DOHH2 (cell line): ENCODE data around the gene AURKA.
"Not testable (repeated sequence)": the region's sequence is repeated elsewhere in the genome, so short reads cannot be mapped to it uniquely, and the experiment has no call there.

Experiments
- H3F3A ChIP-seq: fragments of 200-600 bp; sonication (generic), shearing (Covaris generic); 2 replicates; pipeline ENCODE4 v1.6.0; 2016; ENCODE audit warnings: antibody characterized with exemption, mild to moderate bottlenecking; ENCODE audit not compliant: control insufficient read depth, insufficient read depth
- H3K27ac ChIP-seq: fragments of 200-600 bp; sonication (generic); 2 replicates; pipeline ENCODE4 v1.5.1; 2014; ENCODE audit warnings: low read depth, mild to moderate bottlenecking, low read length, moderate library complexity
- H3K27me3 ChIP-seq: fragments of 200-600 bp; sonication (generic); 2 replicates; pipeline ENCODE4 v1.6.1; 2014; ENCODE audit warnings: mild to moderate bottlenecking, low read length, mixed read lengths; ENCODE audit not compliant: control insufficient read depth
- H3K36me3 ChIP-seq: fragments of 200-600 bp; sonication (generic); 2 replicates; pipeline ENCODE4 v1.6.1; 2014; ENCODE audit warnings: mild to moderate bottlenecking, low read length, moderate library complexity, mixed read lengths; ENCODE audit not compliant: control insufficient read depth
- H3K4me1 ChIP-seq: fragments of 200-600 bp; sonication (generic); 2 replicates; pipeline ENCODE4 v1.6.1; 2014; ENCODE audit warnings: mild to moderate bottlenecking, low read length, mixed read lengths; ENCODE audit not compliant: control insufficient read depth
- H3K4me2 ChIP-seq: fragments of 200-600 bp; sonication (generic); 2 replicates; pipeline ENCODE4 v1.6.0; 2014; ENCODE audit warnings: mild to moderate bottlenecking, low read length, moderate library complexity
- H3K4me3 ChIP-seq: fragments of 200-600 bp; sonication (generic); 2 replicates; pipeline ENCODE4 v1.5.1; 2014; ENCODE audit warnings: mild to moderate bottlenecking, low read length, mixed read lengths
- H3K79me2 ChIP-seq: fragments of 200-600 bp; sonication (generic); 2 replicates; pipeline ENCODE4 v1.6.1; 2014; ENCODE audit warnings: mild to moderate bottlenecking, low read length, mixed read lengths; ENCODE audit not compliant: control insufficient read depth
- H3K9me2 ChIP-seq: fragments of 200-600 bp; sonication (generic); replicated peaks from 2 replicates; pipeline ENCODE4 v1.6.1; 2014; ENCODE audit warnings: mild to moderate bottlenecking, low read length, mixed read lengths; ENCODE audit not compliant: control insufficient read depth
- H3K9me3 ChIP-seq: fragments of 200-600 bp; sonication (generic); 2 replicates; pipeline ENCODE4 v1.6.1; 2014; ENCODE audit warnings: antibody characterized with exemption, low read length, mixed read lengths; ENCODE audit not compliant: control insufficient read depth, insufficient read depth
- H4K20me1 ChIP-seq: fragments of 200-600 bp; sonication (generic); 2 replicates; pipeline ENCODE4 v1.6.0; 2014; ENCODE audit warnings: low read depth, mild to moderate bottlenecking, antibody characterized with exemption, low read length, moderate library complexity; ENCODE audit not compliant: control insufficient read depth, insufficient read depth
- EZH2phosphoT487 ChIP-seq: fragments of 200-600 bp; sonication (generic); IDR thresholded peaks from 2 replicates; pipeline ENCODE4 v1.6.1; 2017; ENCODE audit warnings: borderline replicate concordance, mild to moderate bottlenecking, antibody characterized with exemption, low read length, moderate library complexity, mixed read lengths
- TF ChIP-seq, protein P1 (sequence below): fragments of 200-600 bp; sonication (generic); IDR thresholded peaks from one replicate; pipeline ENCODE4 v1.5.1; 2014; ENCODE audit warnings: antibody characterized with exemption, mild to moderate bottlenecking, low read depth, low read length; ENCODE audit not compliant: poor library complexity, severe bottlenecking

The AURKA gene

DNA sequence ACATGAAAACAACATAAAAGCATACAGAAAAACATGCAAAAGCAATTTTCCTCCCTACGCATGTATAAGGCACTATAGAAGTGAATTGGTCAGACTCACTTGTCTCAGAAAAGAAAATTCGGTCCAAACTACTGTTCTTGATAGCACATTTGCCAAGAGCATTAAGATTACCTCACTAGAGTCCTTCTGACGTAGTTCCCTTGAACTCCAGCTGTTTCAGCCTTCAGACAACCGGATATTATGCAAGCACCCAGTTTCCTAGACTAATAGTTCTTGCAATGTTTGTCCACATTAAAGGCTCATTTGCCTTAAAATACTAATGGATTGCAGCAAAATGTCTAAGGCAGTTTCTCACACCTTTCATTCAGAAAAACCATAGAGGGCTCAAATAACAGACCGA lies 17.5 kb upstream of the AURKA start:
- Histone ChIP-seq H3K9me2 (no peaks in the 10 kb centered on the region), H3K4me1 (no peaks in the 10 kb centered on the region), H4K20me1 (peaks cover 6% of the 10 kb centered on the region; the same call in 1 of the 2 replicates), H3K79me2 (peaks cover 4% of the 10 kb centered on the region), H3F3A (no peaks in the 10 kb centered on the region; the same call in 1 of the 2 replicates), H3K9me3 (no peaks in the 10 kb centered on the region), H3K27me3 (no peaks in the 10 kb centered on the region), H3K4me3 (no peak overlapping the region), H3K36me3 (peaks cover 56% of the 10 kb centered on the region), H3K27ac (no peak overlapping the region), H3K4me2 (no peak overlapping the region)
- TF ChIP-seq, protein P1, sequence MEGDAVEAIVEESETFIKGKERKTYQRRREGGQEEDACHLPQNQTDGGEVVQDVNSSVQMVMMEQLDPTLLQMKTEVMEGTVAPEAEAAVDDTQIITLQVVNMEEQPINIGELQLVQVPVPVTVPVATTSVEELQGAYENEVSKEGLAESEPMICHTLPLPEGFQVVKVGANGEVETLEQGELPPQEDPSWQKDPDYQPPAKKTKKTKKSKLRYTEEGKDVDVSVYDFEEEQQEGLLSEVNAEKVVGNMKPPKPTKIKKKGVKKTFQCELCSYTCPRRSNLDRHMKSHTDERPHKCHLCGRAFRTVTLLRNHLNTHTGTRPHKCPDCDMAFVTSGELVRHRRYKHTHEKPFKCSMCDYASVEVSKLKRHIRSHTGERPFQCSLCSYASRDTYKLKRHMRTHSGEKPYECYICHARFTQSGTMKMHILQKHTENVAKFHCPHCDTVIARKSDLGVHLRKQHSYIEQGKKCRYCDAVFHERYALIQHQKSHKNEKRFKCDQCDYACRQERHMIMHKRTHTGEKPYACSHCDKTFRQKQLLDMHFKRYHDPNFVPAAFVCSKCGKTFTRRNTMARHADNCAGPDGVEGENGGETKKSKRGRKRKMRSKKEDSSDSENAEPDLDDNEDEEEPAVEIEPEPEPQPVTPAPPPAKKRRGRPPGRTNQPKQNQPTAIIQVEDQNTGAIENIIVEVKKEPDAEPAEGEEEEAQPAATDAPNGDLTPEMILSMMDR: no peak
- TF ChIP-seq EZH2phosphoT487: no peak

DNA sequence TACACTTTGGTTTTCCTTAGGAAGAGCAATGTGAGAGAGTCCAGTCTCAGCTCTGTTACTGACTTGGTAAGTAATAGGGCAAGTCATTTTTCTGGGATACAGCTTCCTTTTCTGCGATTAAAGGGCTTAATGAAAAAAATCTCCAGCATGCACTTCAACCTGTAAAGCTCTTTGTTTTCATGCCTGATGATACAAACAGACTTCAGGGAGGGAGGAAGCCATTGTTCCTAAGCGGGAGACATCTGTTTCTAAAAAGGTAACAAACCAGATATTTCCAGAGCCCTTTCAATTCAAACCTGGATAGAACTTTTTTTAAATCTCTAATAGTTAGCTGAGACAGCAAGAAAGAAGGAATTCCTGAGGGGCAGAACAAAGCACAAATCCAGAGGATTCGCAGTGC lies 14.9 kb upstream of the AURKA start:
- Histone ChIP-seq H3K9me3 (no peaks in the 10 kb centered on the region), H3K9me2 (no peaks in the 10 kb centered on the region), H3K27me3 (no peaks in the 10 kb centered on the region), H3K4me3 (no peak overlapping the region), H4K20me1 (peaks cover 6% of the 10 kb centered on the region; the same call in 1 of the 2 replicates), H3K36me3 (peaks cover 75% of the 10 kb centered on the region), H3K27ac (no peak overlapping the region), H3F3A (no peaks in the 10 kb centered on the region; the same call in 1 of the 2 replicates), H3K79me2 (peaks cover 21% of the 10 kb centered on the region), H3K4me2 (no peak overlapping the region), H3K4me1 (no peaks in the 10 kb centered on the region)
- no peak for TF ChIP-seq EZH2phosphoT487
- TF ChIP-seq, protein P1: no peak

DNA sequence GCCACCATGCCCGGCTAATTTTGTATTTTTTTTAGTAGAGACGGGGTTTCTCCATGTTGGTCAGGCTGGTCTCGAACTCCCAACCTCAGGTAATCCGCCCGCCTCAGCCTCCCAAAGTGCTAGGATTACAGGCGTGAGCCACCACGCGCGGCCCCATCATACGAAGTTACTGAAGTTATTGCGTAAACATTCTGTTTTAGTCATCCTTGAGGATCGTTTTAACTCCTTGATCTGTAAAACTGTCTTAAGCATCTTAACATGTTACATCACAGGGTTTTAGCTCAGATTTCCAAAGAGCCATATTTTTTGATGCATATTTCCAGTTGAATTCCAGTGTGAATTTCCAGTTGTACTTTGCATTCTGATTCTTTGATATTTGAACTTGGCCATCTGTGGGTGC lies 13.3 kb upstream of the AURKA start:
- not testable (repeated sequence) for H4K20me1 ChIP-seq, H3K4me2 ChIP-seq, H3K4me3 ChIP-seq, H3K27me3 ChIP-seq, H3K27ac ChIP-seq, H3K4me1 ChIP-seq, H3F3A ChIP-seq, H3K9me2 ChIP-seq, H3K9me3 ChIP-seq
- Histone ChIP-seq H3K36me3 (peaks cover 91% of the 10 kb centered on the region), H3K79me2 (peaks cover 36% of the 10 kb centered on the region)

DNA sequence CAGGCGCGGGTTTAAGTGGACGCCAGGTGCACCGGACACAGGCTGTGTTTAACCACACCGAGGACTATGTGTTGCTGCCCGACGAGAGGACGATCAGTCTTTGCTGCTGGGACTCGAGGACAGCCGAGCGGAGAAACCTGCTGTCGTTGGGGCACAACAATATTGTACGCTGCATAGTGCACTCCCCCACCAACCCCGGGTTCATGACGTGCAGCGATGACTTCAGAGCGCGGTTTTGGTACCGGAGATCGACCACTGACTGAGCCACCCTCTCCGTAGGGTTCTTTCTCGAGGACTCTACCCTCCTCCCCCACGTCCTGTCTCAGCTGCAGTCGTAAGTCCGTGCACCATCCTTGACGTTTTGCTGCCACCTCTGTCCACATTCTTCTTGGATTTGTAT lies 11.4 kb upstream of the AURKA start:
- TF ChIP-seq EZH2phosphoT487: no peak
- TF ChIP-seq, protein P1: no peak
- Histone ChIP-seq H3K4me1 (no peaks in the 10 kb centered on the region), H3K9me2 (no peaks in the 10 kb centered on the region), H3K9me3 (no peaks in the 10 kb centered on the region), H3K27me3 (no peaks in the 10 kb centered on the region), H4K20me1 (peaks cover 7% of the 10 kb centered on the region), H3K79me2 (peaks cover 53% of the 10 kb centered on the region), H3K36me3 (peaks cover 94% of the 10 kb centered on the region), H3K4me3 (no peak overlapping the region), H3K27ac (no peak overlapping the region), H3F3A (peaks cover 13% of the 10 kb centered on the region), H3K4me2 (no peak overlapping the region)
